ENCODE results near the gene THTPA.

DNA sequence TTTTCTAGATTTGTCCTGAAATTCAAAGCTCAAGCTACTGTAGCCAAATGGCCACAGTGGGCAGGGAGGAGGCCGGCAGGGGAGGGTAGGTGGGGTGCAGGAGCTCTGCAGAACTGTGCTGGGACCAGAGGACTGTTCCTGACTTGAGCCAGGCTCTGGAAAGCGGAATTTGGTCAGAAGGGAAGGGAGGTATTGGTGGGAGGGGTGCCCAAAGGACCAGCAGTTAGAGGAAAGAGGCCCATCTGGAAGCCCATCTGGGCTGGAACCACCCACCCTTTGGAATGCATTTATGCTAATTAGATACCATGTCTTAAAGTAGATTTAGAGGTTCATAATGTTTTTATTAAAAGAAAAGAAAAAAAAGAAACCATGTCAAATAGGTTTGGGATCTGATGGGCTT, 47.0 kb downstream of the THTPA start:
- TF ChIP-seq, protein P1, sequence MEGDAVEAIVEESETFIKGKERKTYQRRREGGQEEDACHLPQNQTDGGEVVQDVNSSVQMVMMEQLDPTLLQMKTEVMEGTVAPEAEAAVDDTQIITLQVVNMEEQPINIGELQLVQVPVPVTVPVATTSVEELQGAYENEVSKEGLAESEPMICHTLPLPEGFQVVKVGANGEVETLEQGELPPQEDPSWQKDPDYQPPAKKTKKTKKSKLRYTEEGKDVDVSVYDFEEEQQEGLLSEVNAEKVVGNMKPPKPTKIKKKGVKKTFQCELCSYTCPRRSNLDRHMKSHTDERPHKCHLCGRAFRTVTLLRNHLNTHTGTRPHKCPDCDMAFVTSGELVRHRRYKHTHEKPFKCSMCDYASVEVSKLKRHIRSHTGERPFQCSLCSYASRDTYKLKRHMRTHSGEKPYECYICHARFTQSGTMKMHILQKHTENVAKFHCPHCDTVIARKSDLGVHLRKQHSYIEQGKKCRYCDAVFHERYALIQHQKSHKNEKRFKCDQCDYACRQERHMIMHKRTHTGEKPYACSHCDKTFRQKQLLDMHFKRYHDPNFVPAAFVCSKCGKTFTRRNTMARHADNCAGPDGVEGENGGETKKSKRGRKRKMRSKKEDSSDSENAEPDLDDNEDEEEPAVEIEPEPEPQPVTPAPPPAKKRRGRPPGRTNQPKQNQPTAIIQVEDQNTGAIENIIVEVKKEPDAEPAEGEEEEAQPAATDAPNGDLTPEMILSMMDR (conservative IDR thresholded peaks at IDR 0.05; ENCODE audit: low read depth, low read length), result no peak
- TF ChIP-seq POLR2A (IDR thresholded peaks at IDR 0.05; ENCODE audit: low read depth, low read length) (no peak), MAZ (IDR thresholded peaks at IDR 0.05; ENCODE audit: borderline replicate concordance, low read depth, low read length) (no peak), SMC3 (IDR thresholded peaks at IDR 0.05; ENCODE audit: low read depth, low read length) (no peak), BHLHE40 (IDR thresholded peaks at IDR 0.05; ENCODE audit: low read depth, low read length) (no peak), MXI1 (IDR thresholded peaks at IDR 0.05; ENCODE audit: borderline replicate concordance, low read depth, low read length) (no peak), RFX5 (IDR thresholded peaks at IDR 0.05; ENCODE audit: low read depth, low read length) (no peak), RAD21 (IDR thresholded peaks at IDR 0.05; ENCODE audit: low read length) (no peak), CHD1 (IDR thresholded peaks at IDR 0.05; ENCODE audit: low read depth, low read length) (no peak), RCOR1 (IDR thresholded peaks at IDR 0.05; ENCODE audit: insufficient replicate concordance, low read length) (no peak)
- TF ChIP-seq, protein P2, sequence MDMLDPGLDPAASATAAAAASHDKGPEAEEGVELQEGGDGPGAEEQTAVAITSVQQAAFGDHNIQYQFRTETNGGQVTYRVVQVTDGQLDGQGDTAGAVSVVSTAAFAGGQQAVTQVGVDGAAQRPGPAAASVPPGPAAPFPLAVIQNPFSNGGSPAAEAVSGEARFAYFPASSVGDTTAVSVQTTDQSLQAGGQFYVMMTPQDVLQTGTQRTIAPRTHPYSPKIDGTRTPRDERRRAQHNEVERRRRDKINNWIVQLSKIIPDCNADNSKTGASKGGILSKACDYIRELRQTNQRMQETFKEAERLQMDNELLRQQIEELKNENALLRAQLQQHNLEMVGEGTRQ (IDR thresholded peaks at IDR 0.05; ENCODE audit: low read depth, low read length), result no peak
- TF ChIP-seq, protein P3, sequence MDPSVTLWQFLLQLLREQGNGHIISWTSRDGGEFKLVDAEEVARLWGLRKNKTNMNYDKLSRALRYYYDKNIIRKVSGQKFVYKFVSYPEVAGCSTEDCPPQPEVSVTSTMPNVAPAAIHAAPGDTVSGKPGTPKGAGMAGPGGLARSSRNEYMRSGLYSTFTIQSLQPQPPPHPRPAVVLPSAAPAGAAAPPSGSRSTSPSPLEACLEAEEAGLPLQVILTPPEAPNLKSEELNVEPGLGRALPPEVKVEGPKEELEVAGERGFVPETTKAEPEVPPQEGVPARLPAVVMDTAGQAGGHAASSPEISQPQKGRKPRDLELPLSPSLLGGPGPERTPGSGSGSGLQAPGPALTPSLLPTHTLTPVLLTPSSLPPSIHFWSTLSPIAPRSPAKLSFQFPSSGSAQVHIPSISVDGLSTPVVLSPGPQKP (IDR thresholded peaks at IDR 0.05; ENCODE audit: borderline replicate concordance, low read depth, low read length), result no peak

Measured in IMR-90 (cell line).